HG03432 (cell line): ENCODE results near the gene PCDHB2.
"Not testable (repeated sequence)": the region's sequence is repeated elsewhere in the genome, so short reads cannot be mapped to it uniquely, and the experiment has no call there.

Experiments
- ATAC-seq: cut with Tn5 transposase; IDR thresholded peaks from one replicate; pipeline ENCODE4 v1.9.1; 2021; ENCODE audit warnings: mild to moderate bottlenecking, moderate library complexity; ENCODE audit not compliant: unreplicated experiment

The PCDHB2 gene

DNA sequence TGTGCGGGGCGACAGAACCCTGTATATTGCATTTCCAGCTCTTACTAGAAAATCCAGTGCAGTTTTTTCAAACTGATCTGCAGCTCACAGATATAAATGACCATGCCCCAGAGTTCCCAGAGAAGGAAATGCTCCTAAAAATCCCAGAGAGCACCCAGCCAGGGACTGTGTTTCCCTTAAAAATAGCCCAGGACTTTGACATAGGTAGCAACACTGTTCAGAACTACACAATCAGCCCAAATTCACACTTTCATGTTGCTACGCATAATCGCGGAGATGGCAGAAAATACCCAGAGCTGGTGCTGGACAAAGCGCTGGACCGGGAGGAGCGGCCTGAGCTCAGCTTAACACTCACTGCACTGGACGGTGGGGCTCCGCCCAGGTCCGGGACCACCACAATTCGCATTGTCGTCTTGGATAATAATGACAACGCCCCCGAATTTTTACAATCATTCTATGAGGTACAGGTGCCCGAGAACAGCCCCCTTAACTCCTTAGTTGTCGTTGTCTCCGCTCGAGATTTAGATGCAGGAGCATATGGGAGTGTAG, 41.4 kb downstream of the PCDHB2 start:
- ATAC-seq = no peak

DNA sequence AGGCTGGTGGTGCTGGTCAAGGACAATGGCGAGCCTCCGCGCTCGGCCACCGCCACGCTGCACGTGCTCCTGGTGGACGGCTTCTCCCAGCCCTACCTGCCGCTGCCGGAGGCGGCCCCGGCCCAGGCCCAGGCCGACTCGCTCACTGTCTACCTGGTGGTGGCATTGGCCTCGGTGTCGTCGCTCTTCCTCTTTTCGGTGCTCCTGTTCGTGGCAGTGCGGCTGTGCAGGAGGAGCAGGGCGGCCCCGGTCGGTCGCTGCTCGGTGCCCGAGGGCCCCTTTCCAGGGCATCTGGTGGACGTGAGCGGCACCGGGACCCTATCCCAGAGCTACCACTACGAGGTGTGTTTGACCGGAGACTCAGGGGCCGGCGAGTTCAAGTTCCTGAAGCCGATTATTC, 42.9 kb downstream of the PCDHB2 start:
- ATAC-seq = not testable (repeated sequence)
